ES-I3 (cell line): ENCODE measurements around the gene COQ8A.
"Not testable (repeated sequence)": the region's sequence is repeated elsewhere in the genome, so short reads cannot be mapped to it uniquely, and the experiment has no call there.

Experiments
- H3K36me3 ChIP-seq: 2 replicates; pipeline ENCODE4 v1.6.1; 2013; ENCODE audit warnings: mild to moderate bottlenecking, low read length, control low read depth, moderate library complexity; ENCODE audit not compliant: insufficient read depth
- H3K4me1 ChIP-seq: 2 replicates; pipeline ENCODE4 v1.6.1; 2013; ENCODE audit warnings: mild to moderate bottlenecking, control low read depth, low read length; ENCODE audit not compliant: insufficient read depth
- H3K9ac ChIP-seq: 2 replicates; pipeline ENCODE4 v1.6.1; 2013; ENCODE audit warnings: low read depth, mild to moderate bottlenecking, low read length, moderate library complexity
- H3K9me3 ChIP-seq: 2 replicates; pipeline ENCODE4 v1.6.1; 2013; ENCODE audit warnings: mild to moderate bottlenecking, low read length, moderate library complexity; ENCODE audit not compliant: control insufficient read depth, insufficient read depth

The COQ8A gene

DNA sequence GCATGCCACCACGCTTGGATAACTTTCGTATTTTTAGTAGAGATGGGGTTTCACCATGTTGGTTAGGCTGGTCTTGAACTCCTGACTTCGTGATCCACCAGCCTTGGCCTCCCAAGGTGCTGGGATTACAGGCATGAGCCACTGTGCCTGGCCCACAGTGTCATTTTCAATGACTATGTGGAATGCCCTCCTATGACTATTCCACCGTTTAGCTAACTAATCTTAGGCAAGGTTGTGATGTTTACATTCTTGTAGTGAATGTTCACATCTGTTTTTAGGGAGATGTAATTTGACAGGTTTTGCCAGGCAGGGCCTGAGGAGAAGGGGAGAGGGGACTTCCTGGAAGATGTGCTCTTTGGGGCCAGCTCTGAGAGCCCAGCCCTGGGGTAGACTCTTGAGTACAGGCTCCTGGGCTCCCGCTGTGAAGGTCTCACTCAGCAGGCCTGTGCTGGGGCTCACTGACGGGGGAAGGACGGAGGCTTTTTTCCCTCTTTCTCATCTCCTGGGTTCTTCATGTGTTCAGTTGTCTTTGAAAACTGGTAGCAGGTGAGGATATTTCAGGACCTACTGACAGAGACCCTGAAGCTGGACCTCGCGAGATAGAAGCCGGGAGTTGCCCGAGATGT lies 13.2 kb downstream of the COQ8A start:
- no peaks in the 10 kb centered on the region for H3K4me1 ChIP-seq
- H3K36me3 ChIP-seq, result no peaks in the 10 kb centered on the region
- no peak overlapping the region for H3K9ac ChIP-seq
- no peaks in the 10 kb centered on the region for H3K9me3 ChIP-seq

DNA sequence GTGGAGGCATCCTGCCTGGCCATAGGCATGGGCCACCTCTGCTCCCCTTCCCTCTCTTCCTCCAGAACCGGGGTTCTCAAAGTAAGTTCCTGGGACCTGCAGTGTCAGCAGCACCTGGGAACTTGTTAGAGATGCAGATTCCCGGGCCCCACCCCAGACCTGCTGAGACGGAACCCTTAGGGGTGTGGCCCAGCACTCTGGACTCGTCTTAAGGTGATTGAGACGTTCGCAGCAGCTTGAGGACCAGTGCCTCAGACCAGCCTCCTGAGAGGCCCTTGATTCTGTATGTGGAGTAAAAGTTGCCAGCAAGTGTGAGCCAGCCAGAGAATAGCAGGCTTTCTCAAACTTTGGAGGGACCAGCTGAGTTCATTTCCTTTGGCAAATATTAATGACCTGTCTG lies 14.2 kb downstream of the COQ8A start:
- Histone ChIP-seq H3K4me1 (no peaks in the 10 kb centered on the region), H3K9ac (no peak overlapping the region), H3K9me3 (no peaks in the 10 kb centered on the region), H3K36me3 (no peaks in the 10 kb centered on the region)

DNA sequence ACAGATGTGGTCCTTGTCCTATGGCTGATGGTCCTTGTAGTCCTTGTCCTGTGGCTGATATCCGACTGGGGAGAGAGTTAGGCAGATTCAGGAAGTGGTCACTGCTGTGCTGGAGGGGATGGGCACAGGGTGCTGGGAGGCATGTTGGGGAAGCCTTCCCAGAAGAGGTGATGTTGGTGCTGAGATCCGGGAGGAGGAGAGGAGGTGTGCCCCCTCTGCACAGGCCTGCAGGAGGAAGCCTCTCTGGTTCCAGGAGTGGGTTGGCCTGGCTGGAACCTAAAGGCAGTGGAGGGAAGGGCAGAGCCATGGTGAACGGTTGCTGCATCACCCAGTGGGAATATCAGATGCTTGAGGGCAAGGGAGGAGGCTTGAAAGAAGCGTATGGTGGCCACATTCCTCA lies 14.7 kb downstream of the COQ8A start:
- no peaks in the 10 kb centered on the region for H3K36me3 ChIP-seq

DNA sequence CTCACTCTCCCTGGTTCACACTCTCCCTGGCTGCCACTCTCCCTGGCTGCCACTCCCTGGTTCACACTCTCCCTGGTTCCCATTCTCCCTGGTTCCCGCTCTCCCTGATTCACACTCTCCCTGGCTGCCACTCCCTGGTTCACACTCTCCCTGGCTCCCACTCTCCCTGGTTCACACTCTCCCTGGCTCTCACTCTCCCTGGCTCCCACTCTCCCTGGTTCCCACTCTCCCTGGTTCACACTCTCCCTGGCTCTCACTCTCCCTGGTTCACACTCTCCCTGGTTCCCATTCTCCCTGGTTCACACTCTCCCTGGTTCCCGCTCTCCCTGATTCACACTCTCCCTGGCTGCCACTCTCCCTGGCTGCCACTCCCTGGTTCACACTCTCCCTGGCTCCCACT lies 15.8 kb downstream of the COQ8A start:
- H3K9ac ChIP-seq, H3K9me3 ChIP-seq, H3K4me1 ChIP-seq, H3K36me3 ChIP-seq: not testable (repeated sequence)

More for the DNA sequence above, 14.7 kb downstream of the COQ8A start:
- H3K4me1 ChIP-seq, result no peaks in the 10 kb centered on the region
- no peak overlapping the region for H3K9ac ChIP-seq
- H3K9me3 ChIP-seq, result no peaks in the 10 kb centered on the region

DNA sequence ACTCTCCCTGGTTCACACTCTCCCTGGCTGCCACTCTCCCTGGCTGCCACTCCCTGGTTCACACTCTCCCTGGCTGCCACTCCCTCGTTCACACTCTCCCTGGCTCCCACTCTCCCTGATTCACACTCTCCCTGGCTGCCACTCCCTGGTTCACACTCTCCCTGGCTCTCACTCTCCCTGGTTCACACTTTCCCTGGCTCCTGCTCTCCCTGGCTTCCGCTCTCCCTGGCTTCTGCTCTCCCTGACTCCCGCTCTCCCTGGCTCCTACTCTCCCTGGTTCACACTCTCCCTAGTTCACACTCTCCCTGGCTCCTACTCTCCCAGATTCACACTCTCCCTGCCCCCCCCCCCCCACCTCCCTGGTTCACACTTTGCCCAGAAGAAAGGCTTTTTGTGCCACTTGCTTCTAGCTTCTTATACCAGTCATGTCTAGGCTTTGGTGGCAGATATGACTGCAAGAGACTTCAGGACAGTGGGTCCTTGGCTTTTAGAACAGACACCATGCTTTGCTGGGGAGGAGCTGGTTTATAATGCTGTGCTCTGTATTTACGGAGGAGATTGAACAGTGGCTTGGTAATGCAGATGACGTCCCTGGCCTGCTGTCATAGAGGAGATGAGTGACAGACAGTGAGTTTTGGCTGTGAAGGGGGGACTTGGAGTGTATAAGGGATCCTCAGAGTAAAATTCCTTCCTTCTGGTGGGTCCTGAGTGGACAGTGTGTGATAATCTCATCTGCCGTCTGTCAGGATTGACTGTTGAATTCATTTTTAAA lies 17.0 kb downstream of the COQ8A start:
- Histone ChIP-seq H3K4me1 (no peaks in the 10 kb centered on the region), H3K36me3 (no peaks in the 10 kb centered on the region), H3K9ac (no peak overlapping the region), H3K9me3 (no peaks in the 10 kb centered on the region)

DNA sequence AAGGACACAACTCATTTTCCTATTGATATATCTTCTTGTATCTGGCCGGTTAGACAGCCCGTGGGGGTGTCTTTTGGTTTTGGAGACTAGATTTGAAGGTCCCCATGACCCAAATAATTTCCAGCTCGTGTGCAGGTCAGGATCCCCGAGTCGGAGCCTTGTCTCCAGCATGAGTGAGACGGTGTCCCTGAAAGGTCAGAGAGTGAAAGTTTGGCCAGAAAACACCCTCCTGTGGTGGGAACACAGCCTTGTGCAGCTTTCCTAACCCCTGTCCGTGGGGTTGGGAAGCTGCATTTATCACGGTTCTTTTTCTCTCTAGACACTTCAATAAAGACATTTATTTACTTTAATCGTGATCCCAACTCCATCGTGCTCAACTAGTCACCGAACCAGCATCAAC lies 17.6 kb downstream of the COQ8A start:
- H3K9me3 ChIP-seq, result no peaks in the 10 kb centered on the region

DNA sequence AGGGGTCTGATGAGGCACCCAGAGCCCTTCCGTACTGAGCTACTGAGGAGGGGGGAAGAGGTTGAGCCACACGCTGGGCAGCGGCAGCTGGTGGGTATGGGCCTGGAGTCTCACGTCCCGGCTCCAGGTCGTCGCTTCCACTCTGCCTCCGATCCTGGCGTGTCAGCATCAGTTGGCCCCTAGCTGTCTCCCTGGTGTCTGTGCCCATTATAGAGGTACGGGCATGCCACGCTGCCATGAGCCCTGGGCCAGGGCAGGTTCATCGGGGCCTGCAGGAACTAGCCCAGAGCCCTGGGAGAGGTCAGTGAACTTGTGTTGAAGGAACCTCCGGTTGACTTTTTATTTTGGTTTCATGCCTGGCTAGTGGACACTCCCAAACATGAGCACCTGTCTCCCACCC lies 18.2 kb downstream of the COQ8A start:
- Histone ChIP-seq H3K9ac (no peak overlapping the region), H3K36me3 (no peaks in the 10 kb centered on the region), H3K9me3 (no peaks in the 10 kb centered on the region), H3K4me1 (no peaks in the 10 kb centered on the region)

More for the DNA sequence above, 17.6 kb downstream of the COQ8A start:
- Histone ChIP-seq H3K4me1 (no peaks in the 10 kb centered on the region), H3K9ac (no peak overlapping the region), H3K36me3 (no peaks in the 10 kb centered on the region)

DNA sequence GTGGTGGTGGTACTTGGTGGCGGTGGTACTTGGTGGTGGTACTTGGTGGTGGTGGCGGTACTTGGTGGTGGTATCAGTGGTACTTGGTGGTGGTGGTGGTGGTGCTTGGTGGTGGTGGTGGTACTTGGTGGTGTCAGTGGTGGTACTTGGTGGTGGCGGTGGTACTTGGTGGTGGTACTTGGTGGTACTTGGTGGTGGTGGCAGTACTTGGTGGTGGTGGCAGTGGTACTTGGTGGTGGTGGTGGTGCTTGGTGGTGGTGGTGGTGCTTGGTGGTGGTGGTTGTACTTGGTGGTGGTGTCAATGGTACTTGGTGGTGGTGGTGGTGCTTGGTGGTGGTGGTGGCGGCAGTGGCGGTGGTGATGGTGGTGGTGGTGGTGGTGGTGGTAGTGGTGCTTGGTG lies 20.2 kb downstream of the COQ8A start:
- Histone ChIP-seq H3K36me3 (no peaks in the 10 kb centered on the region), H3K9ac (no peak overlapping the region), H3K4me1 (no peaks in the 10 kb centered on the region), H3K9me3 (no peaks in the 10 kb centered on the region)

DNA sequence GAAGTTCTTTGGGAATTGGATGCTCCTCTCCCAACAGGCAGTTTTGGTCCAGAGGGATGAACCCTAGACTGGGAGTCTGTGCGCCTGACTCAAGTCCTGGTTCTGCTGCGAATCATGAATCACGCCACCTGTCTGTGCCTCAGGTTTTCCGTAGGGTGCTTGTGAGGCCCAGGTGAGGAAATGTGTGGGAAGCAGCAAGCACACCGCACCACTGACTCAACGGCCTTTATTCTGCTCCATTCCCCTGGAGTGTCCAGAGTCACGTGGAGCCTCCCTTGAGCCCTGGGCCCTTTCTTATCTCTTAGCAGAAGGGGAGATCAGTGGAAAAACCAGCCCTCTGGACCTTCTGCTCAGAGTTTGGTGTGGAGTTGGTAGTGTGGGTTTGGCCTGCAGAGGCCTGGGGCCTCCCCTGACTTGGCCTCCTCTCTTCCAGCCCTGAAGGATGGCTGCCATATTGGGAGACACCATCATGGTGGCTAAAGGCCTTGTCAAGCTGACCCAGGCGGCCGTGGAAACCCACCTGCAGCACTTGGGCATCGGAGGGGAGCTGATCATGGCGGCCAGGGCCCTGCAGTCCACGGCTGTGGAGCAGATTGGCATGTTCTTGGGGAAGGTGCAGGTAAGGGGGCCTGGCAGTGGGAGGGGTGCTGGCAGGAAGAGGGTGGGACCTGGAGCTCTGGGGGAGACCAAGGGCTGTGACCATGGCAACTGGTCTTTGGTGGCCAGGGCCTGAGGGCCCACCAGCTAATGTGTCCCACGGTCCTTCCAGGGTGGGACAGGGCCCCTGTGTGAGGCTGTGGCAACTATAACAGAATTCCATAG lies 21.1 kb downstream of the COQ8A start:
- Histone ChIP-seq H3K9ac (no peak overlapping the region), H3K9me3 (no peaks in the 10 kb centered on the region), H3K36me3 (no peaks in the 10 kb centered on the region), H3K4me1 (no peaks in the 10 kb centered on the region)

DNA sequence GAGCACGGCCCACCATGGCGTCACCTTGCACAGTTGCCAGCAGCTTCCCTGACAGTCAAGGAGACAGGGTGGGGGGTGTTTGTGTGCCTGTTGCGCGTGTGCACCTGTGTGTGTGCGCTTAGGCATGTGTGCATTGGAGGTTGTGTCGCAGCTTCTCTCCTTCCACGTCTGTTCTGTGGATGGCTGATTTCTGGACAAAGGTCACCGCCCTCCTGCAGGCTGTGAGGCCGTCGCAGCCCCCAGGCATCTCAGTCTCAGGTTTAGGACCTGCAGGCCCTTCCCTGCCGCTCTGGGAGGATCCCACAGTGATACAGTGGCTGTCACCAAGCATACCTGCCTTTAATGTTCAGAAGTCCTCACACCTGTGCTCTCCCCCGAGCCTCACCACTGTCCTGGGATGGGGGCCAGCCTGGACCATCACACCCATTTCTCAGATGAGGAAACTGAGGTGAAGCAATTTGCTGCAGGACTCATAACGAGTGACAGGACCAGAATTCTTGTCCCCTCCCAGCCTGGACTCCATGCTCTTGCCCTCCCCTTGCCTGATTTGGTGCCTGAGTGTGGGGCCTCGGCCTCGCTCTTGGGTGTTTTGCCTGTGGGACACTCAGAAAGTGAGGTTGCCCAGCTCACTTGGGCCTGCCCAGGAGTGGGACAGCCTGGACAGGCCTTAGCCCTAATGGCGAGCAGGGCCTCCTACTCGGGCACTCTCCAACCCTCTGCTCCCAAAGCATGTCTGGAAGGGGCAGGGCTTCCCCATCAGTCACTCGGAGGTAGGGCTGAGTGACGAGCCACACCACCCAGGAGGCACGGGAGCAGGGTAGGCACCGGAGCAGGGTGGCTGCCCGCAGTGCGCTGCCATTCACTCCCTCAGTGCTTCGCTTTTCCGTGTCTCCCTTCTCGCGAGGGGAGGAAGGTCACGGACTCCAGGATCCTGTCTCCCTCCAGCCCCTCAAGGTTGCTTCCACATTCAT lies 22.6 kb downstream of the COQ8A start:
- Histone ChIP-seq H3K9ac (no peak overlapping the region), H3K4me1 (no peaks in the 10 kb centered on the region), H3K36me3 (no peaks in the 10 kb centered on the region), H3K9me3 (no peaks in the 10 kb centered on the region)

DNA sequence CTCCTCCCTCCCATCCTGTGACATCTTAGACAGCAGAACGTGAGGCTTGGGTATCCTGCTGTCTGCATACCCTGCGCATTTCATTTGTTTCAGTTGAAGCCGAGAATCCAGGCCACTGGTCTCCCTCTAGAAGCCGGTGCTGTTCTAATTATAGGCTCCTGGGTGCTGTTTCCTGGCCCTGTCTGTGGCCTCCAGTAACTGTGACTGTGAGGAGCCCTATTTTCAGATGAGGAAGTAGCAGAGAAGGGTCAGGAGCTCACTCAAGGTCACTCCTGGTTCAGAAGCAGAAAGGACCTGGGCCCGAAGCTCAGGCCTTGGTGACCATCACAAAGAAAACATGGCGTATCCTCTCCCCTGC lies 24.0 kb downstream of the COQ8A start:
- Histone ChIP-seq H3K36me3 (no peaks in the 10 kb centered on the region), H3K9me3 (no peaks in the 10 kb centered on the region), H3K4me1 (no peaks in the 10 kb centered on the region), H3K9ac (no peak overlapping the region)

DNA sequence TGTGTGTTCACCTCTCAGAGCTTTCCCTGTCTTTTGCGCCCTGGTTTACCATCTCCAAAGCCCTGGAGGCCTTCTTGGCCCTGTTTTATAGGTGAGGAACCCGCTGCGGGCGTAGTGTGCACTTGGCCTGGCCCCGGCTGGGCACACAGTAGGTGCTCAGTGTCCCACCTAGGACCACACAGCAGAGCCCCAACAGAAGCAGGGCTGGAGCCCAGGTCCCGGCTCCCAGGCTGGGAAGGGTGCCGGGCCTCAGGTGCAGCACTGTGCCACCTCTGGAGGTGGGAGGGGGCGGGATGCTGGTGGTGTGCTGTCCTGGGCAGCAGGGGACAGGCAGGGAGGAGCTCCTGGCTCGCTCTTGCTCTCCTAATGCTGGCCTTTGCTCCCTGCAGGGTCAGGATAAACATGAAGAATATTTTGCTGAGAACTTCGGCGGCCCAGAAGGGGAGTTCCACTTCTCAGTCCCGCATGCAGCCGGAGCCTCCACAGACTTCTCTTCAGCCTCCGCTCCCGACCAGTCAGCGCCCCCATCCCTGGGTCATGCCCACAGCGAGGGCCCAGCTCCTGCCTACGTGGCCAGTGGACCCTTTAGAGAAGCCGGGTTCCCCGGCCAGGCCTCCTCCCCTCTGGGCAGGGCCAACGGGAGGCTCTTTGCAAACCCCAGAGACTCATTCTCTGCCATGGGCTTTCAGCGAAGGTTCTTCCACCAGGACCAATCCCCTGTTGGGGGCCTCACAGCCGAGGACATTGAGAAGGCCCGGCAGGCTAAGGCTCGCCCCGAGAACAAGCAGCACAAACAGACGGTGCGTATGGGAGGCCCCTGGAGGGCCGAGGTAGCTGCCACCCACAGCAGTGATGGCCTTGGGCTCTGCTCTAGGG lies 24.8 kb downstream of the COQ8A start:
- no peaks in the 10 kb centered on the region for H3K9me3 ChIP-seq
- no peaks in the 10 kb centered on the region for H3K4me1 ChIP-seq
- H3K9ac ChIP-seq, result no peak overlapping the region
- H3K36me3 ChIP-seq, result no peaks in the 10 kb centered on the region
